ENCODE measurements around the gene SOX12.

The SOX12 gene

GRCh38 chr20:301886-302848 lies 23.2 kb upstream of the SOX12 start:
- DNase-seq: no peak

- DNase-seq: no peak
Observed at GRCh38 chr20:305745-306144, 19.6 kb upstream of the SOX12 start.

GRCh38 chr20:308427-309038 lies 16.8 kb upstream of the SOX12 start:
- no peak for DNase-seq

- DNase-seq: peak; percentile 63
Observed at GRCh38 chr20:309306-309840, 16.0 kb upstream of the SOX12 start.

- peak; percentile 99 for DNase-seq
Observed at GRCh38 chr20:309841-310644, 15.3 kb upstream of the SOX12 start.

- DNase-seq: no peak
Observed at GRCh38 chr20:310645-311044, 14.7 kb upstream of the SOX12 start.

GRCh38 chr20:311609-312008 lies 13.7 kb upstream of the SOX12 start:
- DNase-seq: no peak

- DNase-seq: no peak
Observed at GRCh38 chr20:312067-312466, 13.3 kb upstream of the SOX12 start.

GRCh38 chr20:312866-313265 lies 12.5 kb upstream of the SOX12 start:
- DNase-seq: no peak

GRCh38 chr20:313402-313801 lies 11.9 kb upstream of the SOX12 start:
- DNase-seq: no peak

GRCh38 chr20:313948-314347 lies 11.4 kb upstream of the SOX12 start:
- no peak for DNase-seq

GRCh38 chr20:316316-317068 lies 8.9 kb upstream of the SOX12 start:
- no peak for DNase-seq

- DNase-seq: peak; percentile 82
Observed at GRCh38 chr20:324177-325044, 941 bp upstream of the SOX12 start.

GRCh38 chr20:325889-326644 lies 715 bp downstream of the SOX12 start:
- DNase-seq: peak; percentile 56

GRCh38 chr20:326645-327185 lies 1.4 kb downstream of the SOX12 start:
- DNase-seq: no peak

- DNase-seq: peak; percentile 91
Observed at GRCh38 chr20:327186-328026, 2.1 kb downstream of the SOX12 start.

GRCh38 chr20:328027-328974 lies 2.9 kb downstream of the SOX12 start:
- no peak for DNase-seq
